Measurements from ENCODE around the gene PFKFB4. TPM values are rescaled to one million over a fixed set of nuclear protein-coding genes. Genes with fewer than 3 reads are reported as not detected.

Gene PFKFB4
- total RNA-seq, 1 donor from 2014 or later, result 19.2 TPM

DNA sequence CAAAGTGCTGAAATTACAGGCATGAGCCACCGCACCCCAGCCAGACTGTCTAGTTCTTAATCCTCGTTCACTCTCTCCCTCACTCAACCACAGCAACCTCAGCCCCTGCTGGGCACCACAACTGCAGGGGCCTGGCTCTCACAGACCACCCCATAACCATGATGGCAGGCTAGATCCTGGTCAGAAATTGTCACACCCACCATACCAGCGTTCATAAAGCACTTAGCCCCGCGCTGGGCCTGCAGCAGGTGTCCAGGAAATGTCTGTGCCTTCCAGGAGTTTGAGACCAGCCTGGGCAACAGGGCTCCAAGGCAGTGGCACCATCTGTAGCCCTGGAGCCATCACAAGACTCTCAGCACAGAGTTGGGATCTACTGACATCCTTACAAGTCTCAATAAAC, 54.5 kb downstream of the PFKFB4 start:
- Mint-ChIP-seq H3K27me3 (ENCODE audit: low read depth) (no peaks in the 10 kb centered on the region), H3K4me1 (peaks cover 6% of the 10 kb centered on the region), H3K36me3 (ENCODE audit: low read depth) (peaks cover 5% of the 10 kb centered on the region), H3K27ac (ENCODE audit: unreplicated experiment) (no peak overlapping the region), H3K4me3 (peak overlapping the region; percentile 88), H3K9me3 (no peaks in the 10 kb centered on the region)
- no peak for DNase-seq (ENCODE audit: low read depth, low spot score)
- TF ChIP-seq, protein P1, sequence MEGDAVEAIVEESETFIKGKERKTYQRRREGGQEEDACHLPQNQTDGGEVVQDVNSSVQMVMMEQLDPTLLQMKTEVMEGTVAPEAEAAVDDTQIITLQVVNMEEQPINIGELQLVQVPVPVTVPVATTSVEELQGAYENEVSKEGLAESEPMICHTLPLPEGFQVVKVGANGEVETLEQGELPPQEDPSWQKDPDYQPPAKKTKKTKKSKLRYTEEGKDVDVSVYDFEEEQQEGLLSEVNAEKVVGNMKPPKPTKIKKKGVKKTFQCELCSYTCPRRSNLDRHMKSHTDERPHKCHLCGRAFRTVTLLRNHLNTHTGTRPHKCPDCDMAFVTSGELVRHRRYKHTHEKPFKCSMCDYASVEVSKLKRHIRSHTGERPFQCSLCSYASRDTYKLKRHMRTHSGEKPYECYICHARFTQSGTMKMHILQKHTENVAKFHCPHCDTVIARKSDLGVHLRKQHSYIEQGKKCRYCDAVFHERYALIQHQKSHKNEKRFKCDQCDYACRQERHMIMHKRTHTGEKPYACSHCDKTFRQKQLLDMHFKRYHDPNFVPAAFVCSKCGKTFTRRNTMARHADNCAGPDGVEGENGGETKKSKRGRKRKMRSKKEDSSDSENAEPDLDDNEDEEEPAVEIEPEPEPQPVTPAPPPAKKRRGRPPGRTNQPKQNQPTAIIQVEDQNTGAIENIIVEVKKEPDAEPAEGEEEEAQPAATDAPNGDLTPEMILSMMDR (conservative IDR thresholded peaks at IDR 0.05), result no peak

DNA sequence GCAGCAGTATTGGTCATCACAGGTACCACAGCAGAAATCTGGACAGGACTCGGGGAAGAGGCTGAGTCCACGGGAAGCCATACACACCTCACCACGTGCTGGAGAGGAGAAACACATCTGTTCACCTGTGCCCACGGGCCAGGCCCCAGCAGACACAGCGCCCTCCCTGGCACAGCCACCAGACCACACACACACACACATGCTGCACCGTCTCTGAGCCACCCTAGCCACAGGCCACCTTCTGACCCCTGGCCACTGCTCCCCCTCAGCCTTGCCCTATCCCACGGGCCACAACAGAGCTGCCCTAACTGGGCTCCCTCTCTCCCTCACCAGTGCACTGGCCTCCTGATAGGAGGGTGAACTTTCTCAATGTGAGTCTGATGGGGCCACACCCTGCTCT, 55.4 kb downstream of the PFKFB4 start:
- Mint-ChIP-seq H3K27ac (ENCODE audit: unreplicated experiment) (no peak overlapping the region), H3K36me3 (ENCODE audit: low read depth) (peaks cover 5% of the 10 kb centered on the region), H3K4me1 (peaks cover 6% of the 10 kb centered on the region), H3K4me3 (peak overlapping the region; percentile 38), H3K9me3 (no peaks in the 10 kb centered on the region), H3K27me3 (ENCODE audit: low read depth) (no peaks in the 10 kb centered on the region)
- TF ChIP-seq, protein P1 (conservative IDR thresholded peaks at IDR 0.05), result no peak
- no peak for DNase-seq (ENCODE audit: low read depth, low spot score)

DNA sequence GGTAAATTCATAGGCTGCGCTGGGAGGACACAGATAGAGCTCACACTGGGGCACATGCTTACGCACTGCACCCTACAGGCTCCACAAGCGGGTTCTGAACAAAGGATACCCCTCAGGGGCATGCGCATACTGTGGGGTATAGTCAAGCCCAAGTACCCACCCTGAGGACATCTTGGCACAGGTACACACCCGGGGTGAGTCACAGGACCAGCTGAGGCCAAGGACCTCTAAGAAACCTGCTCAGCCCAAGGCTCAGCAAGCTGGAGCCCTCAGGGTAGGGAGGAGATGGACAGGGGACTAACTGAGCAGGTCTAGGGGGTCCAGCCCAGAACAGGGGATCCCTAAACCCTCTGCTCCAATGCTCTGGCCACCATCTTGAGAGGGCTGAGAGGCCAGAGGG, 55.9 kb downstream of the PFKFB4 start:
- no peak overlapping the region for H3K27ac Mint-ChIP-seq (ENCODE audit: unreplicated experiment)
- TF ChIP-seq, protein P1 (conservative IDR thresholded peaks at IDR 0.05), result no peak
- no peaks in the 10 kb centered on the region for H3K9me3 Mint-ChIP-seq
- no peak overlapping the region for H3K4me3 Mint-ChIP-seq
- no peaks in the 10 kb centered on the region for H3K27me3 Mint-ChIP-seq (ENCODE audit: low read depth)
- DNase-seq (ENCODE audit: low read depth, low spot score), result no peak
- peaks cover 5% of the 10 kb centered on the region for H3K36me3 Mint-ChIP-seq (ENCODE audit: low read depth)
- peaks cover 6% of the 10 kb centered on the region for H3K4me1 Mint-ChIP-seq

DNA sequence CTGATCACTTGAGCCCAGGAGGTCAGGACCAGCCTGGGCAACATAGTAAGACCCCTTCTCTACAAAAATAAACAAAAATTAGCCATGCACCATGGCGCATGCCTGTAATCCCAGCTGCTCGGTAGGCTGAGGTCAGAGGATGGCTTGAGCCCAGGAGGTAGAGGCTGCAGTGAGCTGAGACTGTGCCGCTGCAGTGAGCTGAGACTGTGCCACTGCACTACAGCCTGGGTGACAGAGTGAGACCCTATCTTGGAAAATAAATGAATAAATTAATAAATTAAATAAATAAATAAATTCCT, 63.5 kb downstream of the PFKFB4 start:
- DNase-seq (ENCODE audit: low read depth, low spot score), result no peak
- Mint-ChIP-seq H3K36me3 (ENCODE audit: low read depth) (peaks cover 4% of the 10 kb centered on the region), H3K27ac (ENCODE audit: unreplicated experiment) (no peak overlapping the region), H3K4me3 (no peak overlapping the region), H3K4me1 (no peaks in the 10 kb centered on the region), H3K9me3 (no peaks in the 10 kb centered on the region), H3K27me3 (ENCODE audit: low read depth) (no peaks in the 10 kb centered on the region)
- TF ChIP-seq, protein P1 (conservative IDR thresholded peaks at IDR 0.05), result no peak

DNA sequence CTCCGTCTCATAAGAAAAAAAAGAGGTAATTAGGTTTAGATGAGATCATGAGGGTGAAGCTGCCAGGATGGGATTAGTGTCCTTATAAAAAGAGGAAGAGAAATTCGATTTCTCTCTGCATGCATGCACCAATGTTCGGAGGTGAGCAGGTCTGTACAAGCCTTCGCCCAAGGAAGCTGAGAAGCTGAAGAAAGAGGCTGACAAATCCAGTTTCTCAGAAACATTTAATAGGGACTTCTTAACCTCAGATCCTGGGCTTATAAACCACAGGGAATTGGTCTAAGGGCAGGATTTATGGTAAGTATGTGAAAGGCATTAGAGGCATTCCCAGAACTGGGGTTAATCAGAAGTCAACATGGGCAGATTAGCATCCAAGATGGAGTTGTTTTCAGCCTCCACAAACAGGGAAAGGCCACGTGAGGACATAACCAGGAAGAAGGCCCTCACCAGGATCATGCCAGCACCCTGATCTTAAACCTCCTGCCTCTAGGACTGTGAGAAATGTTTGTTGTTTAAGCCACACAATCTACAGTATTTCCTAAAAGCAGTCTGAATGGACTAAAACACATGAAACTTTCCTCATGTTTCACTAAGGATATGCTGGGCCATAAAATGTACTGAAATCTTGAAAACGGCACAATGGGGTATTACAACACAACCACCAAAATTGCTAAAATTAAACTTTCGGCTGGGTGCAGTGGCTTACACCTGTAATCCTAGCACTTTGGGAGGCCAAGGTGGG, 64.0 kb downstream of the PFKFB4 start:
- TF ChIP-seq, protein P1 (conservative IDR thresholded peaks at IDR 0.05), result no peak
- Mint-ChIP-seq H3K27ac (ENCODE audit: unreplicated experiment) (no peak overlapping the region), H3K4me1 (no peaks in the 10 kb centered on the region), H3K4me3 (no peak overlapping the region), H3K27me3 (ENCODE audit: low read depth) (no peaks in the 10 kb centered on the region), H3K36me3 (ENCODE audit: low read depth) (peaks cover under 1% of the 10 kb centered on the region), H3K9me3 (no peaks in the 10 kb centered on the region)
- no peak for DNase-seq (ENCODE audit: low read depth, low spot score)

Data from neural crest cell (in vitro differentiated cells).